GM21576 (cell line): Measurements from ENCODE around the gene MCMBP.
A peak's percentile ranks its signal among the peaks of the same experiment; 100 is the strongest.

Experiments
- ATAC-seq: cut with Tn5 transposase; IDR thresholded peaks from one replicate; pipeline ENCODE4 v1.9.1; 2021; ENCODE audit warnings: mild to moderate bottlenecking, moderate library complexity; ENCODE audit not compliant: unreplicated experiment

MCMBP gene

GRCh38 chr10:119786117-119786769 lies 86.4 kb downstream of the MCMBP start:
- no peak for ATAC-seq

- peak; percentile 77 for ATAC-seq
Observed at GRCh38 chr10:119784340-119785067, 88.1 kb downstream of the MCMBP start.

- ATAC-seq, result no peak
Observed at GRCh38 chr10:119783665-119784027, 89.0 kb downstream of the MCMBP start.

- ATAC-seq, result no peak
Observed at GRCh38 chr10:119782981-119783664, 89.5 kb downstream of the MCMBP start.

GRCh38 chr10:119781498-119781897 lies 91.1 kb downstream of the MCMBP start:
- no peak for ATAC-seq

- ATAC-seq, result no peak
Observed at GRCh38 chr10:119780879-119781480, 91.7 kb downstream of the MCMBP start.
